Gastrocnemius medialis (tissue), 4 donors: ENCODE measurements around the gene EYA4. TPM values are rescaled to one million over a fixed set of nuclear protein-coding genes. Genes with fewer than 3 reads are reported as not detected.

ENCODE experiments used
- ATAC-seq, 2 donors: fragments of 150-250 bp; one replicate each; pipeline ENCODE4 v1.9.1; 2016
- DNase-seq, 2 donors: peaks; one replicate each; pipeline ENCODE4 v3.0.0-alpha.2; 2019
- H3K27ac ChIP-seq, 4 donors: fragments of 200-600 bp; sonication (generic); 1 replicate in 1 of 4; 2 replicates in 3 of 4; pipeline ENCODE4 v1.5.1; 2016 to 2018; ENCODE audit warnings: mild to moderate bottlenecking in 2 of 4, moderate library complexity in 1 of 4
- H3K27me3 ChIP-seq, 3 donors: fragments of 200-600 bp; sonication (generic) in 2 of 3; 1 replicate in 1 of 3; 2 replicates in 2 of 3; pipeline versions ENCODE4 v1.5.1 to v1.6.0; 2016 to 2019; ENCODE audit warnings: mild to moderate bottlenecking in 1 of 3, moderate library complexity in 1 of 3
- H3K36me3 ChIP-seq, 2 donors: fragments of 200-600 bp; sonication (generic) in 1 of 2; one replicate each; pipeline ENCODE4 v1.5.1; 2017 to 2018
- H3K4me1 ChIP-seq, 2 donors: fragments of 200-600 bp; sonication (generic) in 1 of 2; one replicate each; pipeline ENCODE4 v1.5.1; 2016 to 2017; ENCODE audit warnings: mild to moderate bottlenecking in 2 of 2
- H3K4me3 ChIP-seq, 4 donors: fragments of 200-600 bp; sonication (generic) in 3 of 4; 1 replicate in 1 of 4; 2 replicates in 3 of 4; pipeline ENCODE4 v1.5.1; 2016 to 2019; ENCODE audit warnings: mild to moderate bottlenecking in 2 of 4
- H3K9me3 ChIP-seq, 3 donors: fragments of 200-600 bp; sonication (generic) in 2 of 3; 1 replicate in 1 of 3; 2 replicates in 2 of 3; pipeline ENCODE4 v1.5.1; 2016 to 2019
- CTCF ChIP-seq, 5 experiments: fragments of 450-650 bp in 3 of 5; fragments of 200-600 bp in 2 of 5; sonication (generic) in 2 of 5; IDR thresholded peaks in 4 of 5; conservative IDR thresholded peaks in 1 of 5; 1 replicate in 4 of 5; 2 replicates in 1 of 5; pipeline ENCODE4 v1.5.1; 2016 to 2019; ENCODE audit warnings: antibody characterized with exemption in 5 of 5, mild to moderate bottlenecking in 3 of 5, moderate library complexity in 3 of 5
- POLR2A ChIP-seq, 2 donors: fragments of 450-650 bp; IDR thresholded peaks; one replicate each; pipeline ENCODE4 v1.6.1; 2017; ENCODE audit warnings: antibody characterized with exemption in 2 of 2, mild to moderate bottlenecking in 2 of 2, moderate library complexity in 2 of 2
- in situ Hi-C, 4 donors: fragments of 200-750 bp; cut with MboI; loops; one replicate each; pipeline versions ENCODE4 v1.15.0 to v1.8.0; 2017; ENCODE audit warnings: low sequenced_read_pairs in 4 of 4
- intact Hi-C: fragments of 100-400 bp; cut with DNase I; formaldehyde crosslinking; loops from one replicate; pipeline ENCODE4 v1.15.1; 2023; ENCODE audit warnings: low total_unique reads
- total RNA-seq, 4 donors: library from RNA; depleted of rRNA; stranded (reverse); fragments of >200 nt; gene quantifications; one replicate each; pipeline versions ENCODE4 v1.1.0 to v1.2.3, GENCODE V29; 2016

The EYA4 gene
- total RNA-seq, 4 donors from 2014 or later, result 33.7 to 110 (median 62.1) TPM

DNA sequence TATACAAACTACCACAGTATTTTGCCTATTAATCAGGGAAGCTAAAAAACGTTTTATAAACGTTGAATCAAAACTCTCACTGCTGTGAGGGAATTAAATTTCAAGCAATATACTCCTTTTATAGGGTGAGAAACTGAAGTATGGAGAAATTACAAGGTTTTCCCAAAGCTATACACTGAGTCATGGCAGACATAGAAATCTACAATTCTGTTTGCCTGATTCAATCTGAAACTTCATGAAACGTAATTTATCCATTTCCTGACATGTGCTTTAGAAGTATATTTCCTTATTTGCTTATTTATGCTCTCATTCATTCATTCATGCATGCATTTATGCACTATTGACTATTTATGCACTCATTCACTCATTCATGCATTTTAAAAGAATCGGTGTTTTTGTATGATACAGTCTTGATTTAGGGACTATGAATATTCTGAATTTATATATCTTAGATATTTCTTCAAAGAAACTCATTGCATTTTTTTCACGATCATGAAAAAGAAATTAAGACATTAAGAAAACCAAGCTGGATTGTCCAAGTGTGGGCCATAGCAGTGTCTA, 16.5 kb downstream of the EYA4 start:
- ATAC-seq (no peak), DNase-seq (no peak)
- Histone ChIP-seq H3K27ac (peak overlapping the region in 1 of 4 donors; percentile 63), H3K36me3 (no peaks in the 10 kb centered on the region), H3K27me3 (no peaks in the 10 kb centered on the region), H3K4me3 (no peak overlapping the region), H3K9me3 (no peaks in the 10 kb centered on the region), H3K4me1 (peaks cover 54 to 68% of the 10 kb centered on the region in 2 donors)
- TF ChIP-seq POLR2A (IDR thresholded peaks at IDR 0.05), result no peak
- TF ChIP-seq CTCF (IDR thresholded peaks at IDR 0.05 in 4 of 5, conservative IDR thresholded peaks at IDR 0.05 in 1 of 5), result no peak
- in situ Hi-C loops (no loop called here), intact Hi-C loops (no loop called here)

- Histone ChIP-seq H3K36me3 (no peaks in the 10 kb centered on the region), H3K4me3 (no peak overlapping the region), H3K27me3 (no peaks in the 10 kb centered on the region), H3K9me3 (no peaks in the 10 kb centered on the region), H3K4me1 (peaks cover 62 to 71% of the 10 kb centered on the region in 2 donors), H3K27ac (peak overlapping the region; percentile 27 to 79 (median 48))
- ATAC-seq (no peak), DNase-seq (no peak)
- in situ Hi-C loops, result no loop called here
- intact Hi-C loops, result no loop called here
- no peak for TF ChIP-seq CTCF (IDR thresholded peaks at IDR 0.05 in 4 of 5, conservative IDR thresholded peaks at IDR 0.05 in 1 of 5)
- no peak for TF ChIP-seq POLR2A (IDR thresholded peaks at IDR 0.05)
Measured at GRCh38 chr6:133259561-133259960, 18.4 kb downstream of the EYA4 start.

GRCh38 chr6:133262804-133263203, 21.6 kb downstream of the EYA4 start:
- in situ Hi-C loops (no loop called here), intact Hi-C loops (no loop called here)
- H3K36me3 ChIP-seq, result no peaks in the 10 kb centered on the region
- TF ChIP-seq CTCF (IDR thresholded peaks at IDR 0.05 in 4 of 5, conservative IDR thresholded peaks at IDR 0.05 in 1 of 5), result no peak
- TF ChIP-seq POLR2A (IDR thresholded peaks at IDR 0.05), result no peak
- H3K4me1 ChIP-seq, result peaks cover 67 to 72% of the 10 kb centered on the region in 2 donors
- H3K9me3 ChIP-seq, result no peaks in the 10 kb centered on the region
- ATAC-seq (peak; percentile 97), DNase-seq (peak; percentile 75 to 77)
- H3K4me3 ChIP-seq, result no peak overlapping the region
- H3K27me3 ChIP-seq, result no peaks in the 10 kb centered on the region
- H3K27ac ChIP-seq, result peak overlapping the region; percentile 51 to 79 (median 66)

- no peak for TF ChIP-seq POLR2A (IDR thresholded peaks at IDR 0.05)
- no peak for TF ChIP-seq CTCF (IDR thresholded peaks at IDR 0.05 in 4 of 5, conservative IDR thresholded peaks at IDR 0.05 in 1 of 5)
- intact Hi-C loops, result no loop called here
- Histone ChIP-seq H3K36me3 (no peaks in the 10 kb centered on the region), H3K4me1 (peaks cover 59 to 77% of the 10 kb centered on the region in 2 donors), H3K4me3 (no peak overlapping the region), H3K27ac (no peak overlapping the region), H3K27me3 (no peaks in the 10 kb centered on the region), H3K9me3 (no peaks in the 10 kb centered on the region)
- in situ Hi-C loops, result no loop called here
- no peak for ATAC-seq
- no peak for DNase-seq
Measured at GRCh38 chr6:133265066-133265465, 23.9 kb downstream of the EYA4 start.

DNA sequence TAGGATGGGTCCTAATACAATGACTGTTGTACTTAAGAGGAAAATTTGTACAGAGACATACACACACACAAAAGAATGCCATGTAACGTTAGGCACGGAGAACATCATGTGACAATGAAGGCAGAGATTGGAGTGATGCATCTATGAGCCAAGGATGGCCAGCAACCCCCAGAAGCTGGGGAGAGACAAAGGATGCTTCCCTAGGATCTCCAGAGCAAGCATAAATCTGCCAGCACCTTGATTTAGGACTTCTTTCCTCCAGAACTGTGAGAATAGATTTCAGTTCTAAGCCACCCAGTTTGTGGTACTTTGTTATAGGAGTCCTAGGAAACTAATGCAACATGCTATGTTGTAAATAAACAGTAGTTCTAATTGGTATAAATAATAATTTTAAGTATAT, 25.0 kb downstream of the EYA4 start:
- TF ChIP-seq CTCF (IDR thresholded peaks at IDR 0.05 in 4 of 5, conservative IDR thresholded peaks at IDR 0.05 in 1 of 5) (no peak), POLR2A (IDR thresholded peaks at IDR 0.05) (no peak)
- no peaks in the 10 kb centered on the region for H3K9me3 ChIP-seq
- H3K27ac ChIP-seq, result no peak overlapping the region
- peaks cover 53 to 70% of the 10 kb centered on the region in 2 donors for H3K4me1 ChIP-seq
- ATAC-seq (no peak), DNase-seq (no peak)
- no peak overlapping the region for H3K4me3 ChIP-seq
- in situ Hi-C loops (no loop called here), intact Hi-C loops (no loop called here)
- H3K27me3 ChIP-seq, result no peaks in the 10 kb centered on the region
- H3K36me3 ChIP-seq, result no peaks in the 10 kb centered on the region
